Measurements from ENCODE around the gene CHRDL2.

The CHRDL2 gene

DNA sequence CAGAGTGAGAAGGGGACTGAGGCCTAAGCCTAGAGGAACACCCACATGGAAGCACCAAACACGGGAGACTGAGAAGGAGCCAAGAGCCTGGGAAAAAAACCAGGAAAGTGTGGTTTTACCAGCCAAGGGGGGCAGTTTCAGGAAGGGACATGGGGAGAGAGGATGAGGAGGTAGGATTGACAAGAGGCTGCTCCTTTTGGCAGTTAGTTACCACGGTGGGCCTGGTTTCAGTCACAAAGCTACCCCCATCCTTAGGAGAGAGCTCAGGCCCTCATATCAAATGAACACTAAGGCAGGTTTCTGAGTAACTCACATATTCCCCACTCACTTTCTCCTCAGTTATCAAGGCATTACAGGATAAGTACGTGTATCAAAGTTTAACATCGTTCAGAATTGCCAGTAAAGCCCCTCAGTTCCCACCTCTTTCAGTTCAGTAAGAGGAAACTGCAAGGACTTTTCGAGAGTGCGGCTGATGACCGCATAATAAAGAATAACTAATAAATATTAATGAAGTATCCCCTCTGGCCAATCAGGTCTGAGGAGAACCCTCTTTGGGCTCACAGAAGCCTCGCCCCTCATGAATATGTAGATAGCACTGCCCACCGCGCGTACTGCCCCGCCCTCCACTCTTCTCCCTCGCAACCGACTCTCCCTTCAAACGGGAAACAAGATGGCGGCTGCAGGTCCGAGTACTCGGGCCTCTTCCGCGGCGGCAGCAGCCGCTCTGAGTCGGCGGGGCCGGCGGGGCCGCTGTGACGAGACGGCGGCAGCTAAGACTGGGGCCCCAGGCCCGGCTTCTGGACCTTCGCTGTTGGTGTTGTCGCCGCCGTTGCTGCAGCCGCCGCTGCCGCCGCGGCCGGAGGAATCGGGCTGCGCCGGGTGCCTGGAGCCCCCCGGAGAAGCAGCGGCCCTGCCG is 17.2 kb upstream of the CHRDL2 start, which contains the start of gene RNF169:
Gene RNF169, plus strand, starts transcription at position 639 of the 916 bp plus-strand sequence. Its CDS starts 32 bp downstream, at position 671.
- peak; percentile 95 for DNase-seq

DNA sequence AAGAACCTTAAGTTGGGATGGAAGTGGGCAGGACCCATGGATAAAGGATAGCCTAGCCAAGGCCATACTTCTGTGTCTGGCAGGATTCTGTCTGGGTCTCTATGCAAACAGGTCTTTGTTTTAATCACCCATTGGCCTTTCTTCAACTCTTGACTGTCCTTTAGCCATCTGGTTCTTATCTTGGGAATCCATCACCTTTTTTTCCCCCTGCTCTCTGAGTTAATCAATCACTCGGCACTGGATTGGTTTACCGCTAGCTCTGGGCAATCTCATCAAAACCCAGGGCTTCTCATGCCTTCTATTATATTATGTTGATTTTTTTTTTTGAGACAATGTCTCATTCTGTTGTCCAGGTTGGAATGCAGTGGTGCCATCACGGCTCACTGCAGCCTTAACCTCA is 15.6 kb upstream of the CHRDL2 start:
- no peak for DNase-seq

DNA sequence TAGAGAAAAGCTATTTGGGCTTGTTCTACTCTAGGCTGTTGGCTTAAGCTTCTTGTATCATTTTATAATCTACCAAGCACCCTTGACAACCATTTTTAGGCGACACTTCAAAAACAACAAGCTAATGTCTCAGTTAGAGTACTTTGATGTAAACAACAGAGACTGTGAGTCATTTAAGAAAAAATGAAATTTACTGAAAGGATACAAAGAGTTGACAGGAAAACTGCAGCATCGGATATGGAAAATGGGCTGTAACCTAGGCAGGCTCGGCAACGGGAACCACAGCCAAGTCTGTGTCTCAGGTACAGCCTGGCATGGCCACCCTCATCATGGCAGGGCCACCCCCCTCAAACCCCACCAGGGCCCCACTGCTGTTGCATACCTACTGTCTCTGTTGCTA is 13.1 kb upstream of the CHRDL2 start:
- DNase-seq: no peak

DNA sequence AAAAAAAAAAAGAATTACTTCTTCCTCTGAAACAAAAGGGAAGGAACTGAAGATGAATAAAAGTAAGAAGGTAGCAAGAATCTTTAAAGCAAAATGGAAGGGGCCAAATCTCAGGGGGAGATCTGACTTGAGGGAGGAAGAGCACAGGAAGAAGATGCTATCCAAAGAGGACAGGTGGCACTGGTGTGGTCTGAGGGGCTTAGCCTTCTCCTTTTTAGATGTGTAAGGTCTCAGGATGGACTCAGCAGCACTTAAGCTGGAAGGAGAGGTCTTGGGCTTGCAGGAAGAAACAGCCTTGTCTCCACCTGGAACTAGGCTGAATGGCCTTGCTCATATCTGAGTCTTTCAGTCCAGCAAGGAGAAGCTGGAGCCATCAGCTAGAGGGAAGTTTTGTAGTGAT is 12.4 kb upstream of the CHRDL2 start:
- DNase-seq: no peak

DNA sequence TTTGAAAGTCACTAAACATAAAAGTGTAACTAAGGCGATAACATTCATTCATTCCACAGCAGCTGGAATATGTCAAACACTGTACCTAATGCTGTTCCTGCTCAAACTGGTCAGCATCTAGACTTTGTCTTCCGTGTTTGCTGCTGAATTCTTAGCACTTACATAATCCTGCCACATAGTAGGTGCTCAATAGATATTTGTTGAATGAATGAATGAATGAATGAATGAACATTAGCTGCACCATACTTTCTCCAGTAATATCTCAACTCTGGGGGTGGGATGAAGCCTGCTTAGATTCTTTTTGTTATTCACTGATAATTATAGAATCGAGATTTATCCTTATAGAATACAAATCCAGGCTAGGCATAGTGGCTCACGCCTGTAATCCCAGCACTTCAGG is 10.8 kb upstream of the CHRDL2 start:
- no peak for DNase-seq

DNA sequence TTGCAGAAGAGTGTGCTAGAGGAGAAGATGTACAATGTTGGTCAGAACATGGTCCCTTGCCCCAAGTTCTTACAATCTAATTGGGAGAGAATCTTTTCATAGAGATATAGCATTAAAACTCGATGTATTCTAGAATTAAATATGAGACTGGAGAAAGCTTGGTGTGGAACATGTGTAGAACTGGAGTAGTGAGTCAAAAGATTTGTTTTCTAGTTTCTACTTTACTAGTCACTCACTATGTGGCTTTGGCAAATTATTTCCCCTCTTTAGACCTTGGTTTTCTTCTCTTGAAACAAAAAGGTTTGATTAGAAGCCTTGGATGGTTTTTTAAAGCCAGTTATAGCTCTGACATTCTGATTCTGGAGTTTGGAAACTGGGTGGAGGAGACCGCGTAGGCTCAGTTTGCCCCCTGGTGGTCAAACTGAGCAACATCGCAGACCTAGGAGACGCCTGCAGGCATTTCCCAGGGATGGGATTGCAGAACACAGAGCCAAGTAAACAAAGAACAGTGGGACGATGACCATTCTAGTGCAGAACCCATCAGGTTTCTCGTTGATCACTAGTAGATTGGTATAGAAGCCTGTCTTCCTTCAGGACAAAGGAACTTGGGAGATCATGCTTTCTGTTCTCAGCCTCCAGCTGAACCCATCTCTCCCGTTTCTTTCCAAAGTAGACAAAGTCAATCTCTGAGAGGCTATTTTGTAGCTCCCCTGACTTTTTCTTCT is 8.5 kb upstream of the CHRDL2 start:
- DNase-seq: peak; percentile 59

DNA sequence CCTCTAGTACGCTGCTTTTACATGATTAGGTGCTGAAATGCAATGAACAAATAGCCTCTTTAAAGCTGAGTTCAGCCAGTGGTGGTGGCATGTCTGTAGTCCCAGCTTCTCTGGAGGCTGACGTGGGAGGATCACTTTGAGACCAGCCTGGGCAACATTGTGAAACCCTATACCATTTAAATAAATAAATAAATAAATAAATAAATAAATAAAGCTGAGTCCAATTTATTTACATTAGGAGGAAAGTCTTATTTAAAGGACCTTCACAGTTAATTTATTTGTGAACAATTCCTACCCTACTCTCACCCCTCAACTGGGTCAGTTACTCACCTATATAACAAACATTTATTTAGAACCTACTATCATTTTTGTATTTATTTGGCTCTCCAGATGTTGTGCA is 4.8 kb upstream of the CHRDL2 start:
- DNase-seq: no peak

DNA sequence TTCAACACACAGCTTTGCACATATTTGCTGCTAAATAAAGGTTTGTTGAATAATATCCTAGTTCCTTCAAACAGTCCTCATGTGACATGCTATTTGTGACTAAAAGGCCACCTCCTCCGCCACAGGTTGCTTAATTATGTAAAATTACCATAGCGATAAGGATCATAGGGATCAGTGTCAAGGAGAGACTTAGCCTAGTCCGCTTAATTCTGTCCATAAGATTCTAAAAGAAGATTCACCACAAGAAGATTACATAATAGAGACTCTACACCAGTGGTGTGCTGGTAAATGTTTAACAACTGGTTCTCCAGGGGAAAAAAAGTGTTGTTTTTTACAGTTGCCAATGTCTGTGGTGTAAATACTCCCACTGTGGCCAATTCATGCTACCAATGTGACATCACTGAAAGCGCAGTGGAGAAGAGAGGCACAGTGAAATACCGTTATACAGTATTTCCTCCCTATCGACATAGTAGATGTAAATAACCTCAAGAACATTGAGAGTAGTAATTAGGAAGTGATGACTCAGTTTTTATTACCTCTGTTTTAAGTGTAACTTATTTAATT is 4.2 kb upstream of the CHRDL2 start:
- DNase-seq: no peak

DNA sequence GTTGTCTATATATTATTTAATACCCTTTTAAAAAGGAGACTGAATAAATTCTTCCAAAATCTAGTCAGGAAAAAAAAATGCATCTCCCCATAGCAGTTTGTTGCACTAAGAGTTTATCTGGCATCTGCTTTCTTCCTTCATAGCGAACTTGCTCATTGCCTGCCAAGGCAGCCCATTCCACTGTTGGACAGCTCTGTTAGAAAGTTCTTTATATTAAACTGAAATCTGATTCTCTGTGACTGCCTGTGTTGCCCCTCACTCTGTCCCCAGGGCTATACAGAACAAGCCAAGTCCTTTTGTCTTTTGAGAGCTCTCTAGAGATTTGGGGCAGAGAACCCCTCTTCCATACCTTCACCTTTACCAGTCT is 3.3 kb upstream of the CHRDL2 start:
- DNase-seq: no peak

DNA sequence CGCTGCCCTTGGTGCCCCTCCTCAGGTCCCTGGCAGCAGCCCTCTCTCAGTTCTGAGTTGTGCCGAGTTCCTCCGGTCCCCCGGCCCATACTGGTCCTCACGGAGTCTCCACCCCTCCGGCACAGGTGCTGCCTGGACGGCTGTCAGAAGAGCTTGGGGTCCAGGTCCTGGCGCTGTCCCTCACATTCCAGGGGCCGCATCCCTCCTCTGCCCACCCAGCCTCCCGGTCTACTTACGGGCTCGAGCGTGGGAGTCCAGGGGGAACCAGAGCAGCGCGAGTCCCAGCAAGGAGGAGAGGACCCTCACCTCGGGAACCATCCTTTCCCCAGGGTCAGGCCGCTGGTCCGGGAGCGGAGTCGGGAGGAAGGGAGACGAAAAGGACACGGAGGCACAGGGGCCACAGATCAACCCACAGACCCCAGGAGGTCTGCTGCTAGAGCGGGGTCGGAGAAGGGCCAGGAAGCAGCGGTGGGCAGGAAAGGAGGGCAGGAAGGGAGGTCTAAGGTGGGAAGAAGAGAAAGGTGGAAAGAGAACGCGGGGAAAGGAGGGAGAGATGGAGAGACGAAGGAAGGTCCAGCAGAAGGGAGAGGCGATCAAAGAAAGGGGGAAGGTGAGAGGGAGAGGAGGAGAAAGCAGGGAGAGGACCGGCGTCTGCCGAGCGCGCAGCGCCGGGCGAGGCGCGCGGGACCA is 510 bp downstream of the CHRDL2 start:
- DNase-seq: peak; percentile 41

DNA sequence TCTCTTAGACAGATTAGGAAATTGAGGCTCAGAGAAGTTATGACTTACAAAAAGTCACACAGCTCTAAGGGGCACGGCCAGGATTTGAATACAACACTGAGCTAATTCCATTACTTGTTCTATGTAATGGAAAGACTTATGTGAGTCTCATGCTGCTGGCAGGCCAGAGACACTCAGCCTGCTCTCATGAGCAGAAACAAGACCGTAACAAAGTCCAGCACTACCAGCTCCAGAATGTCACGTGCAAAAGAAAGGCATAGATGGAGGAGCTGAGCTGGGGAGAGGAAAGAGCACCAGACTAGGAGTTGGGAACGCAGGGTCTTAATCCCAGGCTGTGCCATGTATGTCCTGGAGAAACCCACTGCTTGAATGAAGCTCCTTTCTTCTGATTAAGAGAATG is 1.8 kb downstream of the CHRDL2 start:
- no peak for DNase-seq

DNA sequence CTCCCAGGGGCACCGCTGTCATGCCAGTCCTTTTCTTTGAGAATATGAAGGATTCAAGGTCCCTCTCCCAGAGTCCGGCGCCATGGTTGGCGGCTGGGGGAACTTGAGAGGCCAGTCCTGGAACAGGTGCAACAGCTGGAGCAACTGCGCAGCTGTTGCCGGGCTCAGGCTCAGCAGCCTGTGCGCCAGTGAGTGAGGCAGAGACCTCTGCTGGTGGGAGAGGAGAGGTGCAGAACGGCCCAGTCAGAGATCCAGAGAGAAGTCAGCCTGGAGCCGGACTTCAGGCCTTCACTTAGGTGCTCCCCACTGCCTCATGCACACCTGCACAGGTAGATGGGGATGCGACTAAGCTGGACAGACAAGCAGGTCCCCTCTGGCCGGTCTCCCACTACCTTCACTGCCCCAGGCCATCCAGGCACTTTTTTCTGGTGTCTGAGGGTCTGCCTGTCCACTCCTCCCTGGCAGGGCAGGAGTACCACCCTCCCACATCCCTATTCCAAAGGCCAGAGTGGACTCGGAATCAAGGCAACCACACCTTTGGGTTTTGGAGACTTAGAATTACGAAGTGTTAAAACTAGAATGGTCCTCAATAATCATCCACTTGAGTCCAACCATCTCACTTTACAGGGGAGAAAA is 4.6 kb downstream of the CHRDL2 start:
- peak; percentile 76 for DNase-seq

DNA sequence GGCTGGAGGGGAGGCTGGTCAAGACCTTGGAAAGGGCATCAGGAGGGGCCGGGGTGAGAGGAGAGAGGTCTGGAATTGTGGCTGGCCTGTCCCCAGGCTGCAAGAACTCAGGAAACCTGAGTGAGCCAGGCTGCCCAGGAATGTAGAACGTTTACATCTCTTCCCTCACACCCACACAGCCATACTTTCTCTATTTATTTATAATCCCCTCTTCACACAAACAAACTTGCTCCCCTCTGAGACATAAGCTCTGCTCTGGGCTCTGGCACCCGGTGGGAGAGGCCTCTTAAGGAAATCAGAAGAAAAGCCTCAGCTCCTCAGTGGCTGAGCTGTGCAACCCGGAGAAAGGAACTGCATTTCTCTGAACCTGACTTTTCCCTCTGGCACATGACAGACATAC is 5.5 kb downstream of the CHRDL2 start:
- DNase-seq: no peak

DNA sequence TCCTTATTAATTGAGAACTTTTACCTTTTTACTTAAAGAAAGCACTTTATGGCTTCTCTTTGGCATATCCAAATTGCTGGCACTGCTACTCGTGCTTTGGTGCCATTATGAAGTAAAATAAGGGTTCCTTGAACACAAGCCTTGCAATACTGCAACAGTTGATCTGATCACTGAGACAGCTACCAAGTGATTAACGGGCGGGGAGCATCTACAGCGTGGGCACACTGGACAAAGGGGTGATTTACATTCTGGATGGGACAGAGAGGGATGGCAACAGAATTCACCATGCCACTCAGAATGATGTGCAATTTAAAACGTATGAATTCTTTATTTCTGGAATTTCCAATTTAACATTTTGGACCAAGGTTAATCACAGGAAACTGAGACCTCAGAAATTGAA is 7.7 kb downstream of the CHRDL2 start:
- DNase-seq: no peak

DNA sequence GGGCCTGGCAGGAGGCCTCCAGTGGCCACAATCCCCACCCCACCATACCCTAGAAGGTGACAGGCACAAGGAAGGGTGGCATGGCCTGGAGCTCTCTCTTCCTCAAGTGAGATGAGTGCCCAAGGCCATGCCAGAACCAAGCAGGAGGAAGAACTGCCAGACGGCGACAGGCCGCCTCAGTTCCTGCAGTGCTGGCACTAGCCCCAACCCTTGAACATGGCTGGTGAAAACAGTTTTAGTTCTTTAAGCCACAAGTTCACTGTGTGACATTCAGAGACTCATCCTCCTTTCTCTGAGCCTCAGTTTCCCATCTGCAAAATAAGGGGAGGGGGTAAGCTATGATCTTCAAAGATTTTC is 9.8 kb downstream of the CHRDL2 start:
- DNase-seq: no peak

DNA sequence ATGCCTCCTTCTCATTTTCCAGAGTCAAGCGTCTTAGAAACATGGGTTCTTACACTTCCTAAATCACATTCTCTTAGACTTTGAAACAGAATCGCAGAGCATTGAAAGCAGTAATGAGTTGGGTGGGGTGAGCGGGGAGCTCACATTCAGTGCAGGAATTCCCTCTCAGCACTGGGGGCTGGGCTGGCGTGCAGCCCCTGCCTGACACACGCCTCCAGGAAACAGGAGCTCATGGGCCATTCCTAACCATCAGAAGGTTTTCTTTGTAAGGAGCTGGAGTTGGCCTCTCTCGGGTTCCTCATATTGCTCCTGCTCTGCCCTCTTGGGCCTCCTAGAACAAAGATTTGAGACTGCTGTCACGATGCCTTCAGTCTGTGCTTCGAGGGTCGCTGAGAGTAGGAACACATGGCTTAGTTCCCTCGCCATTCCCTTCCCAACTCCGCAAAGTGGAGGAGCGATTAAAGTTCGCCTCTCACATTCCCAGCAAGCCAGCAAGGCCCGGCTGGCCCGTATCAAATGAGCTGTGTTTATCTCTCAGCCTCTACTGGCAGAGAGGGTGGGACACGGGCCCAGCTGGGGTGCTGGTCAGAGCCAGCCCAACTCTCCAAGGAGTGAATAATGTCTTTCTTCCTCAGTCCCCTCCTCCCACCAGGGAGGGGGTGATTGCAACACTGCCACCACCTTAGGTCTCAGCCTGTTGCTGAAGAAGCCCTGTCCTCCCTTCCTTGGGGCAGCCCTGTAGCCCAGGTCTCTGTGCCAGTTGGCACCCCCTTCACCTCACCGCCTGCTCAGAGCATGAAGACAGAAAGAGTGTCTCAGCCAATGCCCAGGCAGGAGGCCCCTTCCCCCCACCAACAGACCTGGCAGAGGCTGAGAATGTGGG is 10.4 kb downstream of the CHRDL2 start:
- no peak for DNase-seq

DNA sequence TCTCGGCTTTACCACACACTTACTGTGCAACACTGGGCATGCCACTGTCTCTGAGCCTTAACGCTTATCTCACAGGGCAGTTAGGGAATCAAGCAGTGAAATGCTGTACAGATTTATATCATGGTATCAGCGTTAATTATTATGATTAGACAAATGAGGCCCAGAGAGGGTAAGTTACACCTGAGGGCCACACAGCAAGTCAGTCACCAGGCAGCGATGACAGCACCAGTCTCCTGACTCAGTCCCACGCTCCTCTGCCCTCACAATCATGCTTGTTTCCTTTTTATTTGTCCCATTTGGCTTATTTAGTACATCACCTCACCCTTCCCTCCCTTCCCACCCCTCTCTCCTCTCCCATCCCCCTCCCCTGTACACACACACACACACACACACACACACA is 12.2 kb downstream of the CHRDL2 start:
- DNase-seq: no peak

DNA sequence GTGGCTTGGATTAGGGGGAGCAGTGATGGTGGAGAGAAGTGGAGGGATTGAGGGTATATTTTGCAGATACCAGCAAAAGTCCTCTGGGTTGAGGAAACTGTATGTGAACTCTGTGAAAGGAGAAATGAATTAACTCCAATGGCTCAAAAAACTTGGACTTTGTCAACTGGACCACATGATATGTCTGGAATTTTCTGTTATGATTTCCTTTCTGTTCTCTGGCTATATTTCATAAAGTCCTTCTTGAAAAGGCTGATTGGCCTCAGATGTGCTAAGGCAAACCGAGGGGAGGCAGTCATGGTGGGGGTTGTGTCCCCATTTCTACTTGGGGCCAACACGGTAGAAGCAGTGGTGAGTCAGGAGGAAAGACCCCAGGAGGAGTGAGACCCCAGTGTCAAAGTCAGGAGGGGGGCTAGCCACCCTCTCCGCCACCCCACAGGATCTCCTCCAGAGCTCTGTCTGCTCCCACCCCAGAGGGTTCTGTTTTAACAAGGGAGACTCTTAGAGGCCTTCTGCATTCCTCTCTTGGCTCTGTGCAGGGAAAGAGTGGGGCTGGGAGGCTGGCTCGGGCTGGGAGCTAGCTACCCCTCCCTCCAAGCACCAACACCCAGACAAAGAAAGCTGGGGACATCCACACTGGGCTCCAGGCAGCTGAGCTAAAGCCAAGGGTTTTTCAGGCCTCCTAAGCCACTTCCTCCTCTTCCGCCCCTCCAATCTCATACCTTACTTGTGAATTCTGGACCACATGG is 13.8 kb downstream of the CHRDL2 start:
- no peak for DNase-seq

DNA sequence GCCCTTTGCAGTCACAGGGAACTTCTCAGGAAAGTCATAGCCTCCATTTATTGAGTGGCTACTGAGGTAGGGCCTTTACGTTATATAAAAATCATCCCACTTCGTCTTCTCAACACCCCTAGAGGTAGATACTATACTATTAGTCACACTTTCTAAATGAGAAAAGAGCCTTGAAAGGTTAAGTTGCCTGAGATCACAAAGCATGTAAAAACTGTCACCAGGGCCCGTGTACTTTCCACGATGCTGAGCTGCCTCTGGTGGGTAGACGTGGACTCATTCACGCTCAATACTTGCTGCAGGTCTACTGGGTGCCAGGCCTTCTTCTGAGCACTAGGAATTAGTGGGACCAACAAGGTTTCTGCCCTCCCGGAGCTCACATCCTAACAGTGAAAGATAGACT is 16.3 kb downstream of the CHRDL2 start:
- DNase-seq: no peak

DNA sequence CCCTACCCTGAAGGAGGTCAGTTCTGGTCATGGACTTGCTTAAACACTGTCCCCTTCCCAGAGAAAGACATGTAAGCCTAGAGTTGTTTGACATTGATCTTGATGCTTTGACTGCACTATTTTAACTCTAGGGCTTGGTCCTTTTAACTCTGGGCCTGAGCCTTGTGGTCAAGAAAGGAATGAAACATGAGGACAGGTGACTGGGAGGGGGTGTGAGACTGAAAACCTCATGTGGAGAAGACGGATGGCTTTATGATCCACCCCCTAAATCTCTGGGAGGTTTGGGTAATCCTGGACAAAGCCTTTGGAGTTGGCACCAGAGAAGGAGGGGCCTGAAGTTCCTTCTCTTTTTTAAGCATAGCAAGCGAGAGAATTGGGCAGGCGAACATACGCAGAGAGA is 17.5 kb downstream of the CHRDL2 start:
- DNase-seq: no peak

DNA sequence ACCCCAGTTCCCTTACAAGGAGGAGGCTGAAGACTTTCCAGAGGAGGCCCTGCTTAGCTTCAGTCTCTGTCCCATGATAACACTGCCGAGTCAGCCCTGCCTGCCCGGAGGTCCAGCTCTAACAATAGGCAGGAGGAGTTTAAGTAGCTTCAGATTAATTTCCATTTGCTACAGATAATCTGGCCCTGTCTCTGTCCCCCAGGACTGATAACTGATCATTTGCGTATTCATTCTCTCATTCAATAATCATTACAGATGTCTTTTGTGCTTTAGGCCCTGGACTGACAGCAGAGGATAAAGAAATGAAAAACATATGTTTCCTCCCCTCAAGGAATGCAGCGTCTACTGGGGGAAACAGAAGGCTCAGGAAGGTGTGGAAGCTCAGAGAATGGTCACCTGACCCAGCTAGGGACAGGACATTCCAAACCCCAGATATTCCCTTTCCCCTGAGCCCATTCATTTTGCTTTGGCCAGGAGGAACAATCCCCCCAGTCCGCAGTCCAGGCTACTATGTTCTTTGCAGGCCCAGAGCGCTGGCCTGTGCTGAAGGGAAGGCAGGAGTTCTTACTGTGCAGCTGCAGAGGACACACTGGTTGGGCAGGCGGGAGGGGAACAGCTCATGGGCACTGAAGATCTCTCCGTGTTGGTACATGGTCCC is 20.8 kb downstream of the CHRDL2 start:
- DNase-seq: no peak

Data from retina (tissue), 1 donor.